NOMO-1 treated with dmso at 0.1 percent for 144 hours (cell line): ENCODE data around the gene SNX5.

ENCODE experiments used
- DNase-seq: peaks from one replicate; lab custom pipeline; 2025; ENCODE audit not compliant: unreplicated experiment; lab: John Stamatoyannopoulos, UW

SNX5 gene

GRCh38 chr20:17919149-17919548 lies 49.4 kb downstream of the SNX5 start:
- DNase-seq = no peak

GRCh38 chr20:17917832-17918618 lies 50.6 kb downstream of the SNX5 start:
- no peak for DNase-seq

- DNase-seq = no peak
Observed at GRCh38 chr20:17916433-17916891, 52.1 kb downstream of the SNX5 start.

- DNase-seq = no peak
Observed at GRCh38 chr20:17914957-17915356, 53.6 kb downstream of the SNX5 start.

GRCh38 chr20:17912916-17913315 lies 55.7 kb downstream of the SNX5 start:
- DNase-seq = no peak

- DNase-seq = no peak
Observed at GRCh38 chr20:17911927-17912326, 56.7 kb downstream of the SNX5 start.

- no peak for DNase-seq
Observed at GRCh38 chr20:17910828-17911294, 57.7 kb downstream of the SNX5 start.

GRCh38 chr20:17909869-17910321 lies 58.7 kb downstream of the SNX5 start:
- DNase-seq = no peak

- no peak for DNase-seq
Observed at GRCh38 chr20:17905544-17905943, 63.0 kb downstream of the SNX5 start.

GRCh38 chr20:17904027-17904426 lies 64.6 kb downstream of the SNX5 start:
- no peak for DNase-seq

GRCh38 chr20:17902531-17903083 lies 66.0 kb downstream of the SNX5 start:
- no peak for DNase-seq

- no peak for DNase-seq
Observed at GRCh38 chr20:17901971-17902370, 66.6 kb downstream of the SNX5 start.

- no peak for DNase-seq
Observed at GRCh38 chr20:17898548-17898994, 70.0 kb downstream of the SNX5 start.

GRCh38 chr20:17897566-17898307 lies 70.9 kb downstream of the SNX5 start:
- no peak for DNase-seq

GRCh38 chr20:17896771-17897369 lies 71.7 kb downstream of the SNX5 start:
- no peak for DNase-seq

- no peak for DNase-seq
Observed at GRCh38 chr20:17896193-17896723, 72.3 kb downstream of the SNX5 start.

- DNase-seq = no peak
Observed at GRCh38 chr20:17895641-17896171, 72.9 kb downstream of the SNX5 start.

GRCh38 chr20:17893445-17893844 lies 75.1 kb downstream of the SNX5 start:
- no peak for DNase-seq

- DNase-seq = no peak
Observed at GRCh38 chr20:17892189-17892938, 76.2 kb downstream of the SNX5 start.
